Endothelial cell (in vitro differentiated cells): ENCODE measurements around the gene ATP8A2. TPM values are rescaled to one million over a fixed set of nuclear protein-coding genes. Genes with fewer than 3 reads are reported as not detected.

ENCODE experiments used
- DNase-seq: peaks from one replicate; pipeline ENCODE4 v3.0.0; 2021; ENCODE audit warnings: low spot score
- H3K27ac Mint-ChIP-seq: one replicate; pipeline ENCODE4 v1.8.0; 2021; ENCODE audit warnings: mixed read lengths, inconsistent platforms; ENCODE audit not compliant: unreplicated experiment
- H3K27me3 Mint-ChIP-seq: one replicate; pipeline ENCODE4 v1.8.0; 2021; ENCODE audit warnings: mild to moderate bottlenecking, moderate library complexity, mixed read lengths, inconsistent platforms; ENCODE audit not compliant: unreplicated experiment
- H3K36me3 Mint-ChIP-seq: one replicate; pipeline ENCODE4 v1.8.0; 2021; ENCODE audit warnings: mild to moderate bottlenecking, low read depth, mixed read lengths, inconsistent platforms; ENCODE audit not compliant: unreplicated experiment
- H3K4me1 Mint-ChIP-seq: one replicate; pipeline ENCODE4 v1.8.0; 2021; ENCODE audit warnings: mild to moderate bottlenecking, mixed read lengths, inconsistent platforms; ENCODE audit not compliant: unreplicated experiment
- H3K4me3 Mint-ChIP-seq: one replicate; pipeline ENCODE4 v1.8.0; 2021; ENCODE audit warnings: mild to moderate bottlenecking, mixed read lengths, inconsistent platforms; ENCODE audit not compliant: unreplicated experiment
- H3K9me3 Mint-ChIP-seq: one replicate; pipeline ENCODE4 v1.8.0; 2021; ENCODE audit warnings: mixed read lengths, inconsistent platforms; ENCODE audit not compliant: unreplicated experiment
- total RNA-seq: library from RNA; stranded (reverse); fragmentation: NEBNext Ultra II Directional; extraction: Animal tissue kit (Norgen Biotek cat#: 25700); gene quantifications from one replicate; pipeline ENCODE4 v1.2.1, GENCODE V29; 2021; ENCODE audit not compliant: unreplicated experiment
- TF ChIP-seq, protein P1 (sequence below): fragments of 200-600 bp; sonication (generic); IDR thresholded peaks from one replicate; pipeline ENCODE4 v1.5.0; 2021; ENCODE audit warnings: antibody characterized with exemption; ENCODE audit not compliant: unreplicated experiment

ATP8A2 gene
- total RNA-seq, 1 donor from 2014 or later = 2.1 TPM

GRCh38 chr13:26017196-26017921 lies 645.6 kb downstream of the ATP8A2 start:
- H3K36me3 Mint-ChIP-seq = peaks cover 20% of the 10 kb centered on the region
- H3K4me3 Mint-ChIP-seq = no peak overlapping the region
- no peaks in the 10 kb centered on the region for H3K9me3 Mint-ChIP-seq
- no peak for DNase-seq
- H3K27me3 Mint-ChIP-seq = no peaks in the 10 kb centered on the region
- H3K4me1 Mint-ChIP-seq = peaks cover 55% of the 10 kb centered on the region
- TF ChIP-seq, protein P1, sequence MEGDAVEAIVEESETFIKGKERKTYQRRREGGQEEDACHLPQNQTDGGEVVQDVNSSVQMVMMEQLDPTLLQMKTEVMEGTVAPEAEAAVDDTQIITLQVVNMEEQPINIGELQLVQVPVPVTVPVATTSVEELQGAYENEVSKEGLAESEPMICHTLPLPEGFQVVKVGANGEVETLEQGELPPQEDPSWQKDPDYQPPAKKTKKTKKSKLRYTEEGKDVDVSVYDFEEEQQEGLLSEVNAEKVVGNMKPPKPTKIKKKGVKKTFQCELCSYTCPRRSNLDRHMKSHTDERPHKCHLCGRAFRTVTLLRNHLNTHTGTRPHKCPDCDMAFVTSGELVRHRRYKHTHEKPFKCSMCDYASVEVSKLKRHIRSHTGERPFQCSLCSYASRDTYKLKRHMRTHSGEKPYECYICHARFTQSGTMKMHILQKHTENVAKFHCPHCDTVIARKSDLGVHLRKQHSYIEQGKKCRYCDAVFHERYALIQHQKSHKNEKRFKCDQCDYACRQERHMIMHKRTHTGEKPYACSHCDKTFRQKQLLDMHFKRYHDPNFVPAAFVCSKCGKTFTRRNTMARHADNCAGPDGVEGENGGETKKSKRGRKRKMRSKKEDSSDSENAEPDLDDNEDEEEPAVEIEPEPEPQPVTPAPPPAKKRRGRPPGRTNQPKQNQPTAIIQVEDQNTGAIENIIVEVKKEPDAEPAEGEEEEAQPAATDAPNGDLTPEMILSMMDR = no peak
- H3K27ac Mint-ChIP-seq = no peak overlapping the region

DNA sequence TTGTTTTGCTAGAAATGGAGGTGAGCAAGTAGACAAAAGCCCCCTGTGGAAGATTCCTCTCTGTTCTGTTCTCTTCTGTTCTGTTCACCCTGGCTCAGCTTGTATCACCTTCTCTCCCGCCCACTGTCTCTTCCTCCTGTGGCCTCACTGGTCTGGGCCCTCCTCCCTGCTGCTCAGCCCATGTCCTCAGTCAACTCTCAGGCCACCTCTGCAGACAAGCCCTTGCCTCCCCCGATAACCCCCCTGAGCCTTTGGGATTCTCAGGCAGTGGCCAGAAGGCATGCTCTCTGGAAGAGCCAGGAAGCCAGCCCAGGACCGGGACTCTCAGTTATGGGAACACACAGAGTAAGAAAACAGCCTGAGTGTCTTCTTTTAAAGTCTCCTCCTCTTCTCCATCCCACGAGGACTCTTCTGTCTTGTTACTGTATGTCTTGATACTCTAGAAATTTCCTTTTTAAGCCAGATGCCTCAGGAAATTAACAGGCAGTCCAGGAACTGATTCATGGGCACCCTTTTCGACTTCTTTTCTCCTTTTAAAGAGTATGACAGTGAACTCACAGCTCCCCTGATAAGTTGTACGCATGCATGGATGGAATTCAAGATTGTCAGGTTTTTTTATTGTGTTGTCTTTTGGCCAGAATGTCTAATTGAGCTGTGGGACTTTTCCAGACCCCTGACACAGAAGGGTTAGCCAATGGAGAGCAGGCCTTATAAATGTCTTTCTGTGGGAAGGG lies 646.3 kb downstream of the ATP8A2 start:
- TF ChIP-seq, protein P1 = no peak
- Mint-ChIP-seq H3K27me3 (no peaks in the 10 kb centered on the region), H3K4me1 (peaks cover 55% of the 10 kb centered on the region), H3K27ac (no peak overlapping the region), H3K4me3 (no peak overlapping the region), H3K9me3 (no peaks in the 10 kb centered on the region), H3K36me3 (peaks cover 20% of the 10 kb centered on the region)
- DNase-seq = no peak

DNA sequence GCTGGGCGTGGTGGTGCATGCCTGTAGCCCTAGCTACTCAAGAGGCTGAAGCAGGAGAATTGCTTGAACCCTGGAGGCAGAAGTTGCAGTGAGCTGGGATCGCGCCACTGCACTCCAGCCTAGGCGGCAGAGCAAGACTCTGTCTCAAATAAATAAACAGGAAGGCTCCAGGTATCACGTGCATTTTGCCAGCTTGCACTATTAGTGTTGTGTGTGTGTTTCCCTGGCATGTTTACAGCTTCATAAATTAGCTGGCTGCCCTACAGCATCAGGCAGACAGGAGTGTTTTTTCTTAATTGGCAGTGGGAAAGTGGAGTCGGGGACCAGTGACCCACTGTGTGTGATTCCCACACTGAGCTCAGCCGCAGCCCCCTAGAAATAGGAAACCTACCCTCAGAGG lies 647.5 kb downstream of the ATP8A2 start:
- no peaks in the 10 kb centered on the region for H3K27me3 Mint-ChIP-seq
- no peak overlapping the region for H3K27ac Mint-ChIP-seq
- H3K4me3 Mint-ChIP-seq = no peak overlapping the region
- H3K9me3 Mint-ChIP-seq = no peaks in the 10 kb centered on the region
- DNase-seq = no peak
- H3K4me1 Mint-ChIP-seq = peaks cover 57% of the 10 kb centered on the region
- H3K36me3 Mint-ChIP-seq = peaks cover 11% of the 10 kb centered on the region
- TF ChIP-seq, protein P1 = no peak

DNA sequence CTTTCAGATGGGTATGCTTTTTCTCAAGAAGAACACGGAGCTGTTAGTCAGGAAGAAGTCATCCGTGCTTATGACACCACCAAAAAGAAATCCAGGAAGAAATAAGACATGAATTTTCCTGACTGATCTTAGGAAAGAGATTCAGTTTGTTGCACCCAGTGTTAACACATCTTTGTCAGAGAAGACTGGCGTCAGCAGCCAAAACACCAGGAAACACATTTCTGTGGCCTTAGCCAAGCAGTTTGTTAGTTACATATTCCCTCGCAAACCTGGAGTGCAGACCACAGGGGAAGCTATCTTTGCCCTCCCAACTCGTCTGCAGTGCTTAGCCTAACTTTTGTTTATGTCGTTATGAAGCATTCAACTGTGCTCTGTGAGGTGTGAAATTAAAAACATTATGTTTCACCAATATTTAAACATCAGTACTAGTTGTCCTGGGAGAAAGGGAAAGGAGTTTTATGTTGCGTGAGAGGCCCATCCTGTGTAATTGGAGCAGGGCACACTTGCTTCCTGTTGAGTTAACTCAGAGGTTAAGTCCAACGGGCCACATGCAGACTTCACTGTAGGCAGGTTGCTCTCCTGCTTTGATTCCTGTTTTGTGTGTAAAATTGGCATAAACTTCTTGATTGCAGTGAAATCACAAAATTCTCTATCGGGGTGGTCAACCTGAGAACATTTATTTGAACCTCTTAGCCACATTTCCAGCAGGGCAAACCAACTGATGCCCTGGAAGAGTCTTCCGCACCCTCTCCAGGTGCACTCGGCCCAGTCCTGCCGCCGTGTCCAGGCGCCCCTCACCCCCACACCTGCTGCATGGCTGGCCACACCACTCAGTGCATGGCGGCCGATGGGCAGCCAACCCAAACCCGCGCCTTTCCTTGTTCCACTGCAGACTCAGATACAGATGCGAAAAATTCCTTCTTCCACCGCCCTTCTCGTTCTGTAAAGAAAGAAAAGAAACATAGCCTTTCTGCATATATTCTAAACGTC lies 648.4 kb downstream of the ATP8A2 start:
- peaks cover 61% of the 10 kb centered on the region for H3K4me1 Mint-ChIP-seq
- H3K27ac Mint-ChIP-seq = peak overlapping the region; percentile 86
- no peak for DNase-seq
- TF ChIP-seq, protein P1 = no peak
- H3K36me3 Mint-ChIP-seq = peaks cover 9% of the 10 kb centered on the region
- no peaks in the 10 kb centered on the region for H3K9me3 Mint-ChIP-seq
- peaks cover under 1% of the 10 kb centered on the region for H3K27me3 Mint-ChIP-seq
- H3K4me3 Mint-ChIP-seq = peak overlapping the region; percentile 33
